Neural cell (in vitro differentiated cells): ENCODE measurements around the gene DPH3. TPM values are rescaled to one million over a fixed set of nuclear protein-coding genes. Genes with fewer than 3 reads are reported as not detected.

Experiments used
- H2AFZ ChIP-seq: fragments of 200-600, 300-800 bp; sonication (generic), shearing (Covaris generic); 2 replicates; pipeline ENCODE4 v1.6.0; 2014; ENCODE audit warnings: low read depth, mild to moderate bottlenecking, antibody characterized with exemption, low read length, moderate library complexity
- H3F3A ChIP-seq: fragments of 200-600 bp; shearing (Covaris generic); 2 replicates; pipeline ENCODE4 v1.6.1; 2016; ENCODE audit warnings: mild to moderate bottlenecking, moderate library complexity, mixed read lengths, antibody characterized with exemption, low read length; ENCODE audit not compliant: insufficient read depth, poor library complexity, severe bottlenecking
- H3K27ac ChIP-seq: fragments of 200-600, 300-800 bp; sonication (generic), shearing (Covaris generic); 2 replicates; pipeline ENCODE4 v1.5.1; 2014; ENCODE audit warnings: mild to moderate bottlenecking, low read length, moderate library complexity
- H3K27me3 ChIP-seq: fragments of 300-800, 200-600 bp; sonication (generic), shearing (Covaris generic); 2 replicates; pipeline ENCODE4 v1.6.0; 2014; ENCODE audit warnings: mild to moderate bottlenecking, low read depth, low read length, moderate library complexity; ENCODE audit not compliant: insufficient read depth
- H3K36me3 ChIP-seq: fragments of 300-800, 200-600 bp; sonication (generic), shearing (Covaris generic); 2 replicates; pipeline ENCODE4 v1.5.1; 2014; ENCODE audit warnings: mild to moderate bottlenecking, antibody characterized with exemption, low read length, moderate library complexity; ENCODE audit not compliant: insufficient read depth
- H3K4me2 ChIP-seq: fragments of 300-800, 200-600 bp; sonication (generic), shearing (Covaris generic); 2 replicates; pipeline ENCODE4 v1.6.0; 2014; ENCODE audit warnings: mild to moderate bottlenecking, low read length
- H3K4me3 ChIP-seq: fragments of 300-800, 200-600 bp; sonication (generic), shearing (Covaris generic); 2 replicates; pipeline ENCODE4 v1.5.1; 2014; ENCODE audit warnings: mild to moderate bottlenecking, low read length, moderate library complexity
- H3K79me2 ChIP-seq: fragments of 200-600 bp; shearing (Covaris generic); replicated peaks from 2 replicates; pipeline ENCODE4 v1.6.0; 2014; ENCODE audit warnings: mild to moderate bottlenecking, low read length, moderate library complexity; ENCODE audit not compliant: insufficient read depth
- H3K9ac ChIP-seq: fragments of 300-800, 200-600 bp; sonication (generic), shearing (Covaris generic); 2 replicates; pipeline ENCODE4 v1.6.1; 2016; ENCODE audit warnings: mild to moderate bottlenecking, low read length, mixed read lengths
- H3K9me2 ChIP-seq: fragments of 200-600 bp; shearing (Covaris generic); 2 replicates; pipeline ENCODE4 v1.6.1; 2016; ENCODE audit warnings: mild to moderate bottlenecking, low read length, mixed read lengths; ENCODE audit not compliant: insufficient read depth
- H3K9me3 ChIP-seq: fragments of 200-600, 300-800 bp; sonication (generic), shearing (Covaris generic); 2 replicates; pipeline ENCODE4 v1.6.1; 2016; ENCODE audit warnings: mild to moderate bottlenecking, mixed run types, low read length, moderate library complexity, mixed read lengths
- H4K20me1 ChIP-seq: fragments of 200-600 bp; shearing (Covaris generic); 2 replicates; pipeline ENCODE4 v1.6.1; 2016; ENCODE audit warnings: mild to moderate bottlenecking, mixed run types; ENCODE audit not compliant: insufficient read depth
- EP300 ChIP-seq: fragments of 450-650 bp; conservative IDR thresholded peaks from 2 replicates; pipeline ENCODE4 v1.6.1; 2014; ENCODE audit warnings: antibody characterized with exemption, mild to moderate bottlenecking, moderate library complexity; ENCODE audit not compliant: poor library complexity, severe bottlenecking
- EZH2 ChIP-seq: fragments of 200-600, 300-800 bp; shearing (Covaris generic), sonication (generic); IDR thresholded peaks from 2 replicates; pipeline ENCODE4 v1.6.1; 2014; ENCODE audit warnings: antibody characterized with exemption, low read length, borderline replicate concordance, mild to moderate bottlenecking; ENCODE audit not compliant: insufficient read depth, poor library complexity, severe bottlenecking
- MXI1 ChIP-seq: fragments of 450-650 bp; conservative IDR thresholded peaks from 2 replicates; pipeline ENCODE4 v1.6.1; 2014; ENCODE audit warnings: antibody characterized with exemption, mild to moderate bottlenecking; ENCODE audit not compliant: poor library complexity, severe bottlenecking
- POLR2AphosphoS5 ChIP-seq: IDR thresholded peaks from 2 replicates; pipeline ENCODE4 v1.6.1; 2012
- RAD21 ChIP-seq: fragments of 450-650 bp; conservative IDR thresholded peaks from 2 replicates; pipeline ENCODE4 v1.6.1; 2014; ENCODE audit warnings: antibody characterized with exemption, mild to moderate bottlenecking, moderate library complexity
- SMC3 ChIP-seq: fragments of 450-650 bp; conservative IDR thresholded peaks from 2 replicates; pipeline ENCODE4 v1.6.1; 2014; ENCODE audit warnings: antibody characterized with exemption, mild to moderate bottlenecking, moderate library complexity; ENCODE audit not compliant: poor library complexity
- TAF1 ChIP-seq: IDR thresholded peaks from 2 replicates; pipeline ENCODE4 v1.6.1; 2012; ENCODE audit warnings: low read depth
- polyA plus RNA-seq: library from polyadenylated mRNA; depleted of rRNA; stranded (reverse); fragments of >200 nt; gene quantifications from 2 replicates; pipeline ENCODE4 v1.2.3, GENCODE V29; 2014
- TF ChIP-seq, protein P1 (sequence below): IDR thresholded peaks from 2 replicates; pipeline ENCODE4 v1.6.1; 2012; ENCODE audit warnings: borderline replicate concordance
- TF ChIP-seq, protein P2 (sequence below): fragments of 450-650 bp; IDR thresholded peaks from 2 replicates; pipeline ENCODE4 v1.5.1; 2014; ENCODE audit warnings: antibody characterized with exemption, mild to moderate bottlenecking, moderate library complexity; ENCODE audit not compliant: poor library complexity, severe bottlenecking

Gene DPH3
- polyA plus RNA-seq, 1 donor from 2014 or later: 38.5 TPM

DNA sequence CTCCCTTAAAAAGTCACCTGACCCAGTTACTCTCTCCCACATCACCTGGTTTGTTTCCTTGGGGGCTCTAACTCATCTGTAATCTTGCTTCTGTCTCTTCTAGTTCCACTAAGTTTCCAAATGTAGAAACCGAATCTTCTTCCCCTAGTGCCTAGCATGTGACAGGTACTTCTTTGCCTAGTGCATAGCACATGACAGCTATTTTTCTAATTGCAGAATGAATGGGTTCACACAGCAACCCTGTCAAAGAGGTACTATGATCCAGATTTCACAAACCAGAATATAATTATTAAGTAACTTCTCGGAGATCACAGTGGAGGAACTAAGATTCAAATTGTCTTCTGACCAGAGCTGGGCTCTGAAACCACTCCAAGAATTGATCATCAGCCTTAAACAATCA, 7.4 kb downstream of the DPH3 start:
- no peak overlapping the region for H3K4me2 ChIP-seq
- no peaks in the 10 kb centered on the region for H3K9me2 ChIP-seq
- no peaks in the 10 kb centered on the region for H3F3A ChIP-seq
- no peaks in the 10 kb centered on the region for H4K20me1 ChIP-seq
- no peaks in the 10 kb centered on the region for H3K9me3 ChIP-seq
- TF ChIP-seq EZH2 (no peak), EP300 (no peak), POLR2AphosphoS5 (no peak), MXI1 (no peak), TAF1 (no peak), RAD21 (no peak), SMC3 (no peak)
- TF ChIP-seq, protein P1, sequence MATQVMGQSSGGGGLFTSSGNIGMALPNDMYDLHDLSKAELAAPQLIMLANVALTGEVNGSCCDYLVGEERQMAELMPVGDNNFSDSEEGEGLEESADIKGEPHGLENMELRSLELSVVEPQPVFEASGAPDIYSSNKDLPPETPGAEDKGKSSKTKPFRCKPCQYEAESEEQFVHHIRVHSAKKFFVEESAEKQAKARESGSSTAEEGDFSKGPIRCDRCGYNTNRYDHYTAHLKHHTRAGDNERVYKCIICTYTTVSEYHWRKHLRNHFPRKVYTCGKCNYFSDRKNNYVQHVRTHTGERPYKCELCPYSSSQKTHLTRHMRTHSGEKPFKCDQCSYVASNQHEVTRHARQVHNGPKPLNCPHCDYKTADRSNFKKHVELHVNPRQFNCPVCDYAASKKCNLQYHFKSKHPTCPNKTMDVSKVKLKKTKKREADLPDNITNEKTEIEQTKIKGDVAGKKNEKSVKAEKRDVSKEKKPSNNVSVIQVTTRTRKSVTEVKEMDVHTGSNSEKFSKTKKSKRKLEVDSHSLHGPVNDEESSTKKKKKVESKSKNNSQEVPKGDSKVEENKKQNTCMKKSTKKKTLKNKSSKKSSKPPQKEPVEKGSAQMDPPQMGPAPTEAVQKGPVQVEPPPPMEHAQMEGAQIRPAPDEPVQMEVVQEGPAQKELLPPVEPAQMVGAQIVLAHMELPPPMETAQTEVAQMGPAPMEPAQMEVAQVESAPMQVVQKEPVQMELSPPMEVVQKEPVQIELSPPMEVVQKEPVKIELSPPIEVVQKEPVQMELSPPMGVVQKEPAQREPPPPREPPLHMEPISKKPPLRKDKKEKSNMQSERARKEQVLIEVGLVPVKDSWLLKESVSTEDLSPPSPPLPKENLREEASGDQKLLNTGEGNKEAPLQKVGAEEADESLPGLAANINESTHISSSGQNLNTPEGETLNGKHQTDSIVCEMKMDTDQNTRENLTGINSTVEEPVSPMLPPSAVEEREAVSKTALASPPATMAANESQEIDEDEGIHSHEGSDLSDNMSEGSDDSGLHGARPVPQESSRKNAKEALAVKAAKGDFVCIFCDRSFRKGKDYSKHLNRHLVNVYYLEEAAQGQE: no peak
- TF ChIP-seq, protein P2, sequence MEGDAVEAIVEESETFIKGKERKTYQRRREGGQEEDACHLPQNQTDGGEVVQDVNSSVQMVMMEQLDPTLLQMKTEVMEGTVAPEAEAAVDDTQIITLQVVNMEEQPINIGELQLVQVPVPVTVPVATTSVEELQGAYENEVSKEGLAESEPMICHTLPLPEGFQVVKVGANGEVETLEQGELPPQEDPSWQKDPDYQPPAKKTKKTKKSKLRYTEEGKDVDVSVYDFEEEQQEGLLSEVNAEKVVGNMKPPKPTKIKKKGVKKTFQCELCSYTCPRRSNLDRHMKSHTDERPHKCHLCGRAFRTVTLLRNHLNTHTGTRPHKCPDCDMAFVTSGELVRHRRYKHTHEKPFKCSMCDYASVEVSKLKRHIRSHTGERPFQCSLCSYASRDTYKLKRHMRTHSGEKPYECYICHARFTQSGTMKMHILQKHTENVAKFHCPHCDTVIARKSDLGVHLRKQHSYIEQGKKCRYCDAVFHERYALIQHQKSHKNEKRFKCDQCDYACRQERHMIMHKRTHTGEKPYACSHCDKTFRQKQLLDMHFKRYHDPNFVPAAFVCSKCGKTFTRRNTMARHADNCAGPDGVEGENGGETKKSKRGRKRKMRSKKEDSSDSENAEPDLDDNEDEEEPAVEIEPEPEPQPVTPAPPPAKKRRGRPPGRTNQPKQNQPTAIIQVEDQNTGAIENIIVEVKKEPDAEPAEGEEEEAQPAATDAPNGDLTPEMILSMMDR: no peak
- no peak overlapping the region for H3K4me3 ChIP-seq
- no peak overlapping the region for H3K9ac ChIP-seq
- no peak overlapping the region for H2AFZ ChIP-seq
- H3K27ac ChIP-seq: no peak overlapping the region
- no peaks in the 10 kb centered on the region for H3K36me3 ChIP-seq
- no peaks in the 10 kb centered on the region for H3K79me2 ChIP-seq
- no peaks in the 10 kb centered on the region for H3K27me3 ChIP-seq

DNA sequence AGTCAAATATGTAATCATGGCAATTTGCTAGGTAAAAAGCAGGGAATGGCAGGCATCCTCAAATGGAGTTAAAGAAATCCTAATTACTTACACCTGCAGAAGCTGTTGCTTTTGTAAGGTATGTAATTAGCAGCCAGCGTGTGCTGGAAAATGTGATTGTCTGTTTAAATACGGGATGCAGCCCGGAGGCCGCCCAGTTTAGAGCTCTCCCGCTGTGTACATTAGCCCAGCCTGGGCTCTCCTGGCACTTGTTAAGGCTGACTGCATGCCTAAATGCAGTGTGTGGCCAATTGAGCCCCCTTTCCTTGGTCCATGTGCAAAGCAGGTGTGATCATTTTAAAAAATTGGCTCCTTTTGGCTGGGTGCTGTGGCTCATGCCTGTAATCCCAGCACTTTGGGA, 9.0 kb downstream of the DPH3 start:
- no peak overlapping the region for H3K9ac ChIP-seq
- no peak overlapping the region for H3K27ac ChIP-seq
- no peak overlapping the region for H3K4me3 ChIP-seq
- TF ChIP-seq, protein P2: no peak
- TF ChIP-seq MXI1 (no peak), POLR2AphosphoS5 (no peak), TAF1 (no peak), SMC3 (no peak), EZH2 (no peak), RAD21 (no peak), EP300 (no peak)
- TF ChIP-seq, protein P1: no peak
- H2AFZ ChIP-seq: no peak overlapping the region
- no peaks in the 10 kb centered on the region for H4K20me1 ChIP-seq
- H3K36me3 ChIP-seq: no peaks in the 10 kb centered on the region
- no peaks in the 10 kb centered on the region for H3K79me2 ChIP-seq
- H3F3A ChIP-seq: no peaks in the 10 kb centered on the region
- no peak overlapping the region for H3K4me2 ChIP-seq
- H3K27me3 ChIP-seq: no peaks in the 10 kb centered on the region
- H3K9me3 ChIP-seq: no peaks in the 10 kb centered on the region
- H3K9me2 ChIP-seq: no peaks in the 10 kb centered on the region
